ENCODE results near the gene CLECL1. TPM values are rescaled to one million over a fixed set of nuclear protein-coding genes. Genes with fewer than 3 reads are reported as not detected.

Gene CLECL1
- total and polyA plus RNA-seq, 4 donors, result 0.17 to 0.42 (median 0.35) TPM

DNA sequence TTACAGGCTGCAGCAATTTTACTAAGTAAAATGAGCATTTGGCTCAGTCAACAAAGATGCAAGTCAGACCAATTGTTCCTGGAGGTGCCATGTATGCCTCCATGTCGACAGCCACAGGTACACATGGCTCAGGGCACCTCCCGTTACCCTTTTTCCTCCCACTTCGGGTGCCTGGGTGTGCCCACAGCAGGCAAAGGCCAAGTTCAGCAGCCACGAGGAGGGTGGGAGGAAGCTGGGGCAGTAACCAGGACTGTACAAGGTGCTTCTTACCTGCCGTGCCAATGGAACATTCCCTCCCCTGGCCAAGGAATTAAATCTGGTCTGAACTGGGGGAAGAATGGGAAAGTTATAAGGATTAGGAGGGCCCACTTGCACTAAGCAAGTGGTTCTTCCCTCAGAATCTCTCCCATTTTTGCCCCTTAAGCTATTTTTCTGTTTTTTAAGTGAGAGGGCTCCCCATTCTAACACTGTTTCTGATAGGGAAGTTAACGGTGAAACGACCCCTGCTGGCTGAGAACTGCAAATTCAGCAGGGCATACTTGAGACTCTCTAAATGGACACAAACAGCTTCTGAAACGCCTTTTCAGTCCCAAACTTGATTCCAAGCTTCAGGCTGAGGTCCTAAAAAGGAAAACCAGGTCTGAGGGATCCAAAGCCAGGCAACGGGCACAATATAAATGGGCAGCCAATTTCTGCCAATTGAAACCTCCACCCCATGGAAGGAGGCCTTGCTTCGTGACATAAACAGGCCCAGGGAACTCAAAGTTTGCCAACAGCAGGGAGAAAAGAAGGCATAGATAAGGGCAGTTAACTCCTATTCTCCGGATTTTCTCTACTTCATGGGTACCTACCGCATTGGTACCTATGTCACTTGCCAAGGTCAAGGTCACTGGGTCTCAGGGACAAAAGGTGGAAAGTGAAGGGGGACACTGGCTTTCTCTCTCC is 24.8 kb downstream of the CLECL1 start:
- no peak for DNase-seq (ENCODE audit: low spot score)
- H3K4me1 ChIP-seq (ENCODE audit: control insufficient read depth in 4 of 4, insufficient read depth in 4 of 4, low read length in 3 of 4), result peaks cover 0 to 4% (median 0%) of the 10 kb centered on the region in 4 donors
- H3K9me3 ChIP-seq (ENCODE audit: control insufficient read depth in 4 of 4, low read length in 3 of 4), result no peaks in the 10 kb centered on the region
- 49% methylated on average over 12 of the region's 12 CpGs for WGBS
- no peaks in the 10 kb centered on the region for H3K36me3 ChIP-seq (ENCODE audit: control insufficient read depth in 4 of 4, insufficient read depth in 3 of 4, low read depth in 1 of 4, low read length in 3 of 4)
- H3K9ac ChIP-seq (ENCODE audit: low read depth in 1 of 2, low read length in 2 of 2), result no peak overlapping the region
- TF ChIP-seq, protein P1, sequence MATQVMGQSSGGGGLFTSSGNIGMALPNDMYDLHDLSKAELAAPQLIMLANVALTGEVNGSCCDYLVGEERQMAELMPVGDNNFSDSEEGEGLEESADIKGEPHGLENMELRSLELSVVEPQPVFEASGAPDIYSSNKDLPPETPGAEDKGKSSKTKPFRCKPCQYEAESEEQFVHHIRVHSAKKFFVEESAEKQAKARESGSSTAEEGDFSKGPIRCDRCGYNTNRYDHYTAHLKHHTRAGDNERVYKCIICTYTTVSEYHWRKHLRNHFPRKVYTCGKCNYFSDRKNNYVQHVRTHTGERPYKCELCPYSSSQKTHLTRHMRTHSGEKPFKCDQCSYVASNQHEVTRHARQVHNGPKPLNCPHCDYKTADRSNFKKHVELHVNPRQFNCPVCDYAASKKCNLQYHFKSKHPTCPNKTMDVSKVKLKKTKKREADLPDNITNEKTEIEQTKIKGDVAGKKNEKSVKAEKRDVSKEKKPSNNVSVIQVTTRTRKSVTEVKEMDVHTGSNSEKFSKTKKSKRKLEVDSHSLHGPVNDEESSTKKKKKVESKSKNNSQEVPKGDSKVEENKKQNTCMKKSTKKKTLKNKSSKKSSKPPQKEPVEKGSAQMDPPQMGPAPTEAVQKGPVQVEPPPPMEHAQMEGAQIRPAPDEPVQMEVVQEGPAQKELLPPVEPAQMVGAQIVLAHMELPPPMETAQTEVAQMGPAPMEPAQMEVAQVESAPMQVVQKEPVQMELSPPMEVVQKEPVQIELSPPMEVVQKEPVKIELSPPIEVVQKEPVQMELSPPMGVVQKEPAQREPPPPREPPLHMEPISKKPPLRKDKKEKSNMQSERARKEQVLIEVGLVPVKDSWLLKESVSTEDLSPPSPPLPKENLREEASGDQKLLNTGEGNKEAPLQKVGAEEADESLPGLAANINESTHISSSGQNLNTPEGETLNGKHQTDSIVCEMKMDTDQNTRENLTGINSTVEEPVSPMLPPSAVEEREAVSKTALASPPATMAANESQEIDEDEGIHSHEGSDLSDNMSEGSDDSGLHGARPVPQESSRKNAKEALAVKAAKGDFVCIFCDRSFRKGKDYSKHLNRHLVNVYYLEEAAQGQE (IDR thresholded peaks at IDR 0.05), result no peak
- TF ChIP-seq RAD21 (IDR thresholded peaks at IDR 0.05), result peak; percentile 76 to 85
- no peak for TF ChIP-seq YY1 (IDR thresholded peaks at IDR 0.05)
- TF ChIP-seq, protein P2, sequence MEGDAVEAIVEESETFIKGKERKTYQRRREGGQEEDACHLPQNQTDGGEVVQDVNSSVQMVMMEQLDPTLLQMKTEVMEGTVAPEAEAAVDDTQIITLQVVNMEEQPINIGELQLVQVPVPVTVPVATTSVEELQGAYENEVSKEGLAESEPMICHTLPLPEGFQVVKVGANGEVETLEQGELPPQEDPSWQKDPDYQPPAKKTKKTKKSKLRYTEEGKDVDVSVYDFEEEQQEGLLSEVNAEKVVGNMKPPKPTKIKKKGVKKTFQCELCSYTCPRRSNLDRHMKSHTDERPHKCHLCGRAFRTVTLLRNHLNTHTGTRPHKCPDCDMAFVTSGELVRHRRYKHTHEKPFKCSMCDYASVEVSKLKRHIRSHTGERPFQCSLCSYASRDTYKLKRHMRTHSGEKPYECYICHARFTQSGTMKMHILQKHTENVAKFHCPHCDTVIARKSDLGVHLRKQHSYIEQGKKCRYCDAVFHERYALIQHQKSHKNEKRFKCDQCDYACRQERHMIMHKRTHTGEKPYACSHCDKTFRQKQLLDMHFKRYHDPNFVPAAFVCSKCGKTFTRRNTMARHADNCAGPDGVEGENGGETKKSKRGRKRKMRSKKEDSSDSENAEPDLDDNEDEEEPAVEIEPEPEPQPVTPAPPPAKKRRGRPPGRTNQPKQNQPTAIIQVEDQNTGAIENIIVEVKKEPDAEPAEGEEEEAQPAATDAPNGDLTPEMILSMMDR (IDR thresholded peaks at IDR 0.05; ENCODE audit: low read depth, low read length, missing input control), result peak; percentile 79
- no peak for TF ChIP-seq HNF4G (IDR thresholded peaks at IDR 0.05)
- no peak overlapping the region for H3K27ac ChIP-seq (ENCODE audit: low read depth in 1 of 2, low read length in 2 of 2)
- no peak overlapping the region for H3K4me3 ChIP-seq (ENCODE audit: low read depth in 1 of 3, low read length in 3 of 3)
- H3K27me3 ChIP-seq (ENCODE audit: control insufficient read depth in 4 of 4, insufficient read depth in 4 of 4, low read length in 3 of 4), result no peaks in the 10 kb centered on the region

DNA sequence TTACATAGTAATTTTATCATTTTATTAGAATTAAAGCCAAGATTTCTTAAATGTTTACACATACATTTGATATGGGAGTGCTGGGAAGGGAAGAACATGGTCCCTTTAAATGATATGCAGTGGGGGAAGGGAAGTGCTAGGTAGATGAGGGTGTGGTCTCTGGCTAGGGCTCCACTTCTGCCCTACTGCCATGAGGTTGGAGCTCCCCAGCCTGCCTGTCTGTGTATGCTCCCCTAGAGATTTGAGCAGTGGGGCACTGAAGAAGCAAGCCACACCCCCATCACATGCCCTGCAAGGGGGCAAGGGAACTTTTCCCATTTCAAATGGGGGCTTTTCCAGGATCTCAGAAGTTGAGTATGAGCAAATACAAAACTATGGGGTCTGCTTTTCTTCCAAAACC is 25.5 kb downstream of the CLECL1 start:
- Histone ChIP-seq H3K27me3 (ENCODE audit: control insufficient read depth in 4 of 4, insufficient read depth in 4 of 4, low read length in 3 of 4) (no peaks in the 10 kb centered on the region), H3K9ac (ENCODE audit: low read depth in 1 of 2, low read length in 2 of 2) (no peak overlapping the region), H3K9me3 (ENCODE audit: control insufficient read depth in 4 of 4, low read length in 3 of 4) (no peaks in the 10 kb centered on the region), H3K27ac (ENCODE audit: low read depth in 1 of 2, low read length in 2 of 2) (no peak overlapping the region), H3K4me1 (ENCODE audit: control insufficient read depth in 4 of 4, insufficient read depth in 4 of 4, low read length in 3 of 4) (peaks cover 0 to 4% (median 0%) of the 10 kb centered on the region in 4 donors), H3K36me3 (ENCODE audit: control insufficient read depth in 4 of 4, insufficient read depth in 3 of 4, low read depth in 1 of 4, low read length in 3 of 4) (no peaks in the 10 kb centered on the region), H3K4me3 (ENCODE audit: low read depth in 1 of 3, low read length in 3 of 3) (no peak overlapping the region)
- TF ChIP-seq, protein P2 (IDR thresholded peaks at IDR 0.05; ENCODE audit: low read depth, low read length, missing input control), result no peak
- DNase-seq (ENCODE audit: low spot score), result no peak

DNA sequence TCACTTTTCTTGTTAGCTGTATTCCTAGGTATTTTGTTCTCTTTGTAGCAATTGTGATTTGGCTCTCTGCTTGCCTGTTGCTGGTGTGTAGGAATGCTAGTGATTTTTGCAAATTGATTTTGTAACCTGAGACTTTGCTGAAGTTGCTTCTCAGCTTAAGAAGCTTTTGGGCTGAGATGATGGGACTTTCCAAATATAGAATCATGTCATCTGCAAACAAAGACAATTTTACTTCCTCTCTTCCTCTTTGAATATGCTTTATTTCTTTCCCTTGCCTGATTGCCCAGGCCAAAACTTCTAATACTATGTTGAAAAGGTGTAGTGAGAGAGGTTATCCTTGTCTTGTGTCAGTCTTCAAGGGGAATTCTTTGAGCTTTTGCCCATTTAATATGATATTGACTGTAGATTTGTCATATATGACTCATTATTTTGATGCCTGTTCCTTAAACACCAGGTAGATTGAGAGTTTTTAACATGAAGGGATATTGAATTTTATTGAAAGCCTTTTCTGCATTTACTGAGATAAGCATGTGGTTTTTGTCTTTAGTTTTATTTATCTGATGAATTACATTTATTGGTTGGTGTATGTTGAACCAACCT is 26.7 kb downstream of the CLECL1 start:
- no peaks in the 10 kb centered on the region for H3K27me3 ChIP-seq (ENCODE audit: control insufficient read depth in 4 of 4, insufficient read depth in 4 of 4, low read length in 3 of 4)
- H3K27ac ChIP-seq (ENCODE audit: low read depth in 1 of 2, low read length in 2 of 2), result no peak overlapping the region
- H3K4me1 ChIP-seq (ENCODE audit: control insufficient read depth in 4 of 4, insufficient read depth in 4 of 4, low read length in 3 of 4), result peaks cover 0 to 4% (median 0%) of the 10 kb centered on the region in 4 donors
- no peaks in the 10 kb centered on the region for H3K9me3 ChIP-seq (ENCODE audit: control insufficient read depth in 4 of 4, low read length in 3 of 4)
- no peaks in the 10 kb centered on the region for H3K36me3 ChIP-seq (ENCODE audit: control insufficient read depth in 4 of 4, insufficient read depth in 3 of 4, low read depth in 1 of 4, low read length in 3 of 4)
- DNase-seq (ENCODE audit: low spot score), result no peak
- H3K4me3 ChIP-seq (ENCODE audit: low read depth in 1 of 3, low read length in 3 of 3), result no peak overlapping the region
- H3K9ac ChIP-seq (ENCODE audit: low read depth in 1 of 2, low read length in 2 of 2), result no peak overlapping the region
- TF ChIP-seq RXRA (IDR thresholded peaks at IDR 0.05) (no peak), HNF4G (IDR thresholded peaks at IDR 0.05) (no peak), GABPA (IDR thresholded peaks at IDR 0.05 in 1 of 2, conservative IDR thresholded peaks at IDR 0.05 in 1 of 2) (no peak), NR2F2 (IDR thresholded peaks at IDR 0.05) (no peak), FOXA1 (IDR thresholded peaks at IDR 0.05) (no peak), HNF4A (conservative IDR thresholded peaks at IDR 0.05) (no peak)
- TF ChIP-seq, protein P3, sequence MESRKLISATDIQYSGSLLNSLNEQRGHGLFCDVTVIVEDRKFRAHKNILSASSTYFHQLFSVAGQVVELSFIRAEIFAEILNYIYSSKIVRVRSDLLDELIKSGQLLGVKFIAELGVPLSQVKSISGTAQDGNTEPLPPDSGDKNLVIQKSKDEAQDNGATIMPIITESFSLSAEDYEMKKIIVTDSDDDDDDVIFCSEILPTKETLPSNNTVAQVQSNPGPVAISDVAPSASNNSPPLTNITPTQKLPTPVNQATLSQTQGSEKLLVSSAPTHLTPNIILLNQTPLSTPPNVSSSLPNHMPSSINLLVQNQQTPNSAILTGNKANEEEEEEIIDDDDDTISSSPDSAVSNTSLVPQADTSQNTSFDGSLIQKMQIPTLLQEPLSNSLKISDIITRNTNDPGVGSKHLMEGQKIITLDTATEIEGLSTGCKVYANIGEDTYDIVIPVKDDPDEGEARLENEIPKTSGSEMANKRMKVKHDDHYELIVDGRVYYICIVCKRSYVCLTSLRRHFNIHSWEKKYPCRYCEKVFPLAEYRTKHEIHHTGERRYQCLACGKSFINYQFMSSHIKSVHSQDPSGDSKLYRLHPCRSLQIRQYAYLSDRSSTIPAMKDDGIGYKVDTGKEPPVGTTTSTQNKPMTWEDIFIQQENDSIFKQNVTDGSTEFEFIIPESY (IDR thresholded peaks at IDR 0.05), result no peak
- TF ChIP-seq, protein P4, sequence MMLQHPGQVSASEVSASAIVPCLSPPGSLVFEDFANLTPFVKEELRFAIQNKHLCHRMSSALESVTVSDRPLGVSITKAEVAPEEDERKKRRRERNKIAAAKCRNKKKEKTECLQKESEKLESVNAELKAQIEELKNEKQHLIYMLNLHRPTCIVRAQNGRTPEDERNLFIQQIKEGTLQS (IDR thresholded peaks at IDR 0.05), result no peak

Data from liver (tissue), 9 donors.